Esophagus muscularis mucosa (tissue), 4 donors: Measurements from ENCODE around the gene SIAH2. TPM values are rescaled to one million over a fixed set of nuclear protein-coding genes. Genes with fewer than 3 reads are reported as not detected.
"Not testable (repeated sequence)": the region's sequence is repeated elsewhere in the genome, so short reads cannot be mapped to it uniquely, and the experiment has no call there.

Experiments
- DNase-seq: peaks from one replicate; pipeline ENCODE4 v3.0.0-alpha.2; 2017; ENCODE audit errors: extremely low spot score
- H3K27ac ChIP-seq, 4 donors: fragments of 200-600 bp; sonication (generic); replicated peaks in 1 of 4; 1 replicate in 3 of 4; 2 replicates in 1 of 4; pipeline ENCODE4 v1.5.1; 2016 to 2019; ENCODE audit warnings: mild to moderate bottlenecking in 1 of 4
- H3K27me3 ChIP-seq, 4 donors: fragments of 200-600 bp; sonication (generic); one replicate each; pipeline versions ENCODE4 v1.5.1 to v1.6.0; 2016 to 2019
- H3K36me3 ChIP-seq, 4 donors: fragments of 200-600 bp; sonication (generic); one replicate each; pipeline ENCODE4 v1.5.1; 2016 to 2019
- H3K4me1 ChIP-seq, 4 donors: fragments of 200-600 bp; sonication (generic); one replicate each; pipeline ENCODE4 v1.5.1; 2016 to 2019
- H3K4me3 ChIP-seq, 4 donors: fragments of 200-600 bp; sonication (generic); 1 replicate in 2 of 4; 2 replicates in 2 of 4; pipeline ENCODE4 v1.5.1; 2016 to 2019; ENCODE audit warnings: mild to moderate bottlenecking in 4 of 4, moderate library complexity in 1 of 4
- H3K9me3 ChIP-seq, 4 donors: fragments of 200-600 bp; sonication (generic); 1 replicate in 3 of 4; 2 replicates in 1 of 4; pipeline ENCODE4 v1.5.1; 2016 to 2019
- CTCF ChIP-seq, 3 experiments: fragments of 200-600 bp in 2 of 3; fragments of 450-650 bp in 1 of 3; sonication (generic) in 2 of 3; IDR thresholded peaks; one replicate each; pipeline ENCODE4 v1.5.1; 2017 to 2019; ENCODE audit warnings: antibody characterized with exemption in 3 of 3, mild to moderate bottlenecking in 2 of 3, moderate library complexity in 1 of 3
- EP300 ChIP-seq: sonication (generic); formaldehyde crosslinking; IDR thresholded peaks from one replicate; pipeline ENCODE4 v1.6.1; 2017; ENCODE audit warnings: antibody characterized with exemption
- POLR2A ChIP-seq: fragments of 450-650 bp; IDR thresholded peaks from one replicate; pipeline ENCODE4 v1.6.1; 2017; ENCODE audit warnings: antibody characterized with exemption, moderate library complexity, mild to moderate bottlenecking, low read depth
- POLR2AphosphoS5 ChIP-seq, 2 donors: sonication (generic); formaldehyde crosslinking; IDR thresholded peaks; one replicate each; pipeline ENCODE4 v1.6.1; 2017; ENCODE audit warnings: antibody characterized with exemption in 2 of 2
- WGBS: methylation state at CpG from one replicate; pipeline ENCODE4 v1.1.5; 2018; 5-methylcytosine and 5-hydroxymethylcytosine counted together
- intact Hi-C: fragments of 100-400 bp; cut with DNase I; formaldehyde crosslinking; loops from one replicate; pipeline ENCODE4 v1.15.1; 2023
- total RNA-seq, 4 donors: library from RNA; depleted of rRNA; stranded (reverse); fragments of >200 nt; gene quantifications; one replicate each; pipeline versions ENCODE4 v1.1.0 to v1.2.1, GENCODE V29; 2016

Gene SIAH2
- total RNA-seq, 4 donors from 2014 or later, result 27.8 to 55.8 (median 43.3) TPM

DNA sequence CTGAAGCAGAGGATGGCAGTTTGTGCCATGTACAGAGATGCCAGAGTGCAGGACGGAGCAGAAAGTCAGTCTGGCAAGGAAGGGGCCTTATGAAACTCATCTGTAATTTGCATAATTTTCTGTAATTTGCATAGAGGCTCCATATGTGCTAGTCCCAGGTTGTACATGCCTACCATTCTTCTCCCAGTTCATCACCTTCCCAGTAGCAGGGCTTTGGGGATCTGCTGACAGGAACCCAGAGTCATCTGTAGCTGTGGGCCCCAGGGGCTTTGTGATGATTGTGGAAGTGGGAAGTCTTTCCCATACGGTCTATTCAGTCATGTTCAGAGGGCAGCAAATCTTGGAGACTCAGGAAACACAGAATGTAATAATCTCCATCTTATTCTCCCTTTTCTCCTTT lies 42.4 kb upstream of the SIAH2 start:
- peak; percentile 64 for DNase-seq
- Histone ChIP-seq H3K27ac (no peak overlapping the region), H3K36me3 (no peaks in the 10 kb centered on the region), H3K4me3 (no peak overlapping the region), H3K27me3 (peaks cover 0 to 4% (median 0%) of the 10 kb centered on the region in 4 donors), H3K9me3 (no peaks in the 10 kb centered on the region), H3K4me1 (no peaks in the 10 kb centered on the region)
- intact Hi-C loops, result no loop called here
- WGBS, result 57% methylated on average over 2 of the region's 2 CpGs
- TF ChIP-seq POLR2AphosphoS5 (IDR thresholded peaks at IDR 0.05), result no peak

- peak; percentile 78 for DNase-seq
- no peak for TF ChIP-seq POLR2AphosphoS5 (IDR thresholded peaks at IDR 0.05)
- no peak for TF ChIP-seq EP300
Measured at GRCh38 chr3:150803440-150803985, 40.5 kb upstream of the SIAH2 start.

DNA sequence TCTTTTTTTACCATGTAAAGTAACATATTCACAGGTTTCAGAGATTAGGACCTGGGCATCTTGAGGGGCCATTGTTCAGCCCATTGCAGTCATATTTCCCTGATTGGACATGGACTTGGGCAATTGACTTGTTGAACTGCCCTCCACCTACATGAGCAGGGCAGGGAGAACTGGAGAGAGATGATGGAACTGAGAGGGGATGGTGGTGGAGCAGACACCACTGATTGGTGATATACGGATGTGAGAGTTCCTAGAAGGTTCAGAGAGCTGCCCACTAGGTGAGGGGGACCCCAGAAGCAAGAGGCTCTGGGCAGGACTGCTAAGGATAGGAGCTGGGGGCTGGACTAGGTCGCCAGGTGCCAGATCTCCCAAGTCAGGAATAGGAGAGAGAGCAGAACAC lies 37.8 kb upstream of the SIAH2 start:
- Histone ChIP-seq H3K9me3 (no peaks in the 10 kb centered on the region), H3K4me3 (no peak overlapping the region), H3K27me3 (peaks cover 0 to 7% (median 0%) of the 10 kb centered on the region in 4 donors), H3K36me3 (no peaks in the 10 kb centered on the region), H3K27ac (no peak overlapping the region), H3K4me1 (no peaks in the 10 kb centered on the region)
- intact Hi-C loops, result no loop called here
- peak; percentile 57 for DNase-seq
- 83% methylated on average over 2 of the region's 2 CpGs for WGBS
- TF ChIP-seq CTCF (IDR thresholded peaks at IDR 0.05) (no peak), EP300 (no peak), POLR2AphosphoS5 (IDR thresholded peaks at IDR 0.05) (no peak), POLR2A (no peak)

More at GRCh38 chr3:150803440-150803985, 40.5 kb upstream of the SIAH2 start:
- intact Hi-C loops, result no loop called here
- Histone ChIP-seq H3K4me3 (no peak overlapping the region), H3K4me1 (no peaks in the 10 kb centered on the region), H3K36me3 (no peaks in the 10 kb centered on the region), H3K27me3 (peaks cover 0 to 7% (median 0%) of the 10 kb centered on the region in 4 donors), H3K27ac (no peak overlapping the region), H3K9me3 (no peaks in the 10 kb centered on the region)
- WGBS, result 88% methylated on average over 9 of the region's 9 CpGs

DNA sequence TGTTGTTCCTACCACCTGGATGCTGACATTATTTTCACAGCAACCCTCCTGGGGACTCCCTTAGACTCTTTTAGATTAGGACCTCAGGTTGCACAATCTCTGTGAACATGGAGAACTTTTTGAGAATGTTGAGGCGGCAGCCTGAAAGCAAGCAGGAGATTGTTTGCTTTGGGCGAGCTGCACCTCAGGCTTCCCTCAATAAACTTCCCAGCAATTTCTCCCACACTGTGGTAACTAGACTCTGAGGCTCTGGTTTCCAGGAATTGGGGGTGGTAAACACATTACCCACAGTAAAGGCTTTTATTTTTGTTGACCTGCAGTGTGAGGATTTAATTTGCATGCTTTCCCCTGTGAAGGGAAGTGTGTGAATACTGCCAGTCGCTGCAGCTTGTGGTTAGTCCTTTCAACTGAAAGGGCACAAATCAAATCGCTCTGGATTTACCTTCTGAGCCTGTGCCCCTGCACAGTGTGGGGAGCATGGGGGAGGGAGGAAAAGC lies 35.2 kb upstream of the SIAH2 start:
- intact Hi-C loops, result no loop called here
- Histone ChIP-seq H3K27ac (no peak overlapping the region), H3K27me3 (peaks cover 0 to 7% (median 0%) of the 10 kb centered on the region in 4 donors), H3K9me3 (no peaks in the 10 kb centered on the region), H3K36me3 (no peaks in the 10 kb centered on the region), H3K4me3 (no peak overlapping the region), H3K4me1 (no peaks in the 10 kb centered on the region)
- no peak for TF ChIP-seq POLR2AphosphoS5 (IDR thresholded peaks at IDR 0.05)
- no peak for TF ChIP-seq EP300
- no peak for TF ChIP-seq CTCF (IDR thresholded peaks at IDR 0.05)
- TF ChIP-seq POLR2A, result no peak
- DNase-seq, result peak; percentile 70
- WGBS, result 25% methylated on average over 4 of the region's 4 CpGs

DNA sequence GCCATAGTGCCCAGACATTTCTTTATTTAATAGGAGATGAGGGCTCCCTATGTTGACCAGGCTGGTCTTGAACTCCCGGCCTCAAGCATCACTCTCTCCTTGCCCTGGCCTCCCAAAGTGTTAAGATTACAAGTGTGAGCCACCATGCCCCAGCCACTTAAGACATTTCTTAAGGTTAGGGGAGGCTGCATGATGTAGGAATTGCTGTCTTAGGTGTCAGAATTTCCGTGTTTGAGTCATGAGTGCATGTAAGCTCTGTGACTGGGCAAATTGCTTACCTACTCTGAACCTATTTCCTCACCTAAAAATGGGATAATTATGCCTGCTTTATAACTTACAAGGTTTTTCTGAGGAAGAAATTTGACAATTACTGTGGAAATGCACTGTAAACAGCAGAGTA lies 34.2 kb upstream of the SIAH2 start:
- Histone ChIP-seq H3K9me3 (no peaks in the 10 kb centered on the region), H3K4me3 (no peak overlapping the region), H3K36me3 (no peaks in the 10 kb centered on the region), H3K27ac (no peak overlapping the region), H3K27me3 (peaks cover 0 to 3% (median 0%) of the 10 kb centered on the region in 4 donors), H3K4me1 (no peaks in the 10 kb centered on the region)
- intact Hi-C loops, result no loop called here
- 92% methylated on average over 2 of the region's 2 CpGs for WGBS
- peak; percentile 81 for DNase-seq
- TF ChIP-seq EP300 (no peak), POLR2AphosphoS5 (IDR thresholded peaks at IDR 0.05) (no peak), POLR2A (no peak), CTCF (IDR thresholded peaks at IDR 0.05) (no peak)

GRCh38 chr3:150796527-150796926 lies 33.6 kb upstream of the SIAH2 start:
- H3K27me3 ChIP-seq, H3K27ac ChIP-seq, H3K9me3 ChIP-seq, DNase-seq, H3K4me3 ChIP-seq, H3K4me1 ChIP-seq, intact Hi-C loops, H3K36me3 ChIP-seq: not testable (repeated sequence)
- WGBS, result 83% methylated on average over 2 of the region's 2 CpGs
